Endothelial cell (in vitro differentiated cells): ENCODE measurements around the gene ZNF765. TPM values are rescaled to one million over a fixed set of nuclear protein-coding genes. Genes with fewer than 3 reads are reported as not detected.

Experiments used
- DNase-seq: peaks from one replicate; pipeline ENCODE4 v3.0.0; 2021; ENCODE audit warnings: low spot score
- H3K27ac Mint-ChIP-seq: one replicate; pipeline ENCODE4 v1.8.0; 2021; ENCODE audit warnings: mixed read lengths, inconsistent platforms; ENCODE audit not compliant: unreplicated experiment
- H3K27me3 Mint-ChIP-seq: one replicate; pipeline ENCODE4 v1.8.0; 2021; ENCODE audit warnings: mild to moderate bottlenecking, moderate library complexity, mixed read lengths, inconsistent platforms; ENCODE audit not compliant: unreplicated experiment
- H3K36me3 Mint-ChIP-seq: one replicate; pipeline ENCODE4 v1.8.0; 2021; ENCODE audit warnings: mild to moderate bottlenecking, low read depth, mixed read lengths, inconsistent platforms; ENCODE audit not compliant: unreplicated experiment
- H3K4me1 Mint-ChIP-seq: one replicate; pipeline ENCODE4 v1.8.0; 2021; ENCODE audit warnings: mild to moderate bottlenecking, mixed read lengths, inconsistent platforms; ENCODE audit not compliant: unreplicated experiment
- H3K4me3 Mint-ChIP-seq: one replicate; pipeline ENCODE4 v1.8.0; 2021; ENCODE audit warnings: mild to moderate bottlenecking, mixed read lengths, inconsistent platforms; ENCODE audit not compliant: unreplicated experiment
- H3K9me3 Mint-ChIP-seq: one replicate; pipeline ENCODE4 v1.8.0; 2021; ENCODE audit warnings: mixed read lengths, inconsistent platforms; ENCODE audit not compliant: unreplicated experiment
- CTCF ChIP-seq: fragments of 200-600 bp; sonication (generic); IDR thresholded peaks from one replicate; pipeline ENCODE4 v1.5.0; 2021; ENCODE audit warnings: antibody characterized with exemption; ENCODE audit not compliant: unreplicated experiment
- total RNA-seq: library from RNA; stranded (reverse); fragmentation: NEBNext Ultra II Directional; extraction: Animal tissue kit (Norgen Biotek cat#: 25700); gene quantifications from one replicate; pipeline ENCODE4 v1.2.1, GENCODE V29; 2021; ENCODE audit not compliant: unreplicated experiment

ZNF765 gene
- total RNA-seq, 1 donor from 2014 or later, result 17.8 TPM

DNA sequence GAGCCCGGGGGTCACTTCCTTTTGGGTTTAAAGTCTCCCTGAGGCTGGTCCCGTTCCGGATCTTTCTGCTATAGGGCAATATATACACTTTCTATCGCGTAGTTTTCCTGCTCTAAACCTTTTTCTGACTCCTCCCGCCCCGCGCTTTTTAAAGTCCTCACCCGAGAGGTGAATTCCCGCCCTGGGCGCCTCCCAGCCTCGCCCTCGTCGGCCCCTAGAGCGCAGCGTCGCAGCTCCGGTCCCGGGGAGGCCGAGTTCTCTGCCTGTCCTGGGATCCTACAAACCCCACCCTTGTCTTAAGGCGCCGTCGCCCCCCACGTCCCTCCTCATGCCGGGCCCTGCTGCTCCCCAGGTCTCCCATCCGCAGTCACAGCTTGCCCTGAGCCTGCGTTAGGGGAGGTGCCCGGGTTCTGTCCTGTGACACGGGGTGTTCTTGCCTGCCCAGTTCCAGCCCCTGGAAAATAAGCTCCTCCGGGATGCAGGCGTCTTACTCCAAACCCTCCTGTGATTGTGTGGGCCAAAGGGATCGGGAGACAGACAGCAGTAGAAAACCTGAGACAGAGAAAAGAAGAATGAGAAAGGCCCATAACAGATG, 29.0 kb upstream of the ZNF765 start:
- Mint-ChIP-seq H3K4me3 (peak overlapping the region; percentile 92), H3K27me3 (peaks cover 5% of the 10 kb centered on the region), H3K36me3 (no peaks in the 10 kb centered on the region), H3K4me1 (peaks cover 7% of the 10 kb centered on the region), H3K9me3 (no peaks in the 10 kb centered on the region), H3K27ac (no peak overlapping the region)
- peak; percentile 27 for DNase-seq
- TF ChIP-seq CTCF, result no peak

DNA sequence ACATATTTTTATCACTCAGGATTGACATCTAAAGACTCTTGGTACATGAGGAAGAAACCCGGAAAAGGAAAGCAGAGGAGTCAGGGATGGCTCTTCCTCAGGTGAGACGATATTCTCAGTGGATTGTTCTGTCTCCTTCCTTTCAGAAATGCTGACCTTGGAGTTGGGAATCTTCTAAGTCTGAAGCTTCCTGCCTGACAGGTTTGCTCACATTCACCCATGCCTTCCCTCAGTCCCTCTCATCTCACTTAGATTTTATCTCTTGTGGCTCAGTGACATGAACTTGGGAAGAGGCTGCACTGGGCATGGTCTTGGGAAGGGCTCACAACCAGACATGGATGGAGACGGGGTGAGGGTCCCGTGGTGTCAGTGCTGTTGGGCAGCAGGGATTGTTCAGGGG, 22.8 kb upstream of the ZNF765 start:
- Mint-ChIP-seq H3K4me1 (peaks cover 7% of the 10 kb centered on the region), H3K9me3 (no peaks in the 10 kb centered on the region), H3K27ac (no peak overlapping the region), H3K4me3 (no peak overlapping the region), H3K27me3 (peaks cover 3% of the 10 kb centered on the region), H3K36me3 (peaks cover 8% of the 10 kb centered on the region)
- no peak for DNase-seq
- TF ChIP-seq CTCF, result no peak

GRCh38 chr19:53374288-53374687, 20.7 kb upstream of the ZNF765 start:
- Mint-ChIP-seq H3K9me3 (no peaks in the 10 kb centered on the region), H3K36me3 (peaks cover 15% of the 10 kb centered on the region), H3K27me3 (peaks cover 3% of the 10 kb centered on the region), H3K4me3 (peak overlapping the region; percentile 24), H3K27ac (peak overlapping the region; percentile 58), H3K4me1 (peaks cover 7% of the 10 kb centered on the region)
- TF ChIP-seq CTCF, result no peak
- no peak for DNase-seq

DNA sequence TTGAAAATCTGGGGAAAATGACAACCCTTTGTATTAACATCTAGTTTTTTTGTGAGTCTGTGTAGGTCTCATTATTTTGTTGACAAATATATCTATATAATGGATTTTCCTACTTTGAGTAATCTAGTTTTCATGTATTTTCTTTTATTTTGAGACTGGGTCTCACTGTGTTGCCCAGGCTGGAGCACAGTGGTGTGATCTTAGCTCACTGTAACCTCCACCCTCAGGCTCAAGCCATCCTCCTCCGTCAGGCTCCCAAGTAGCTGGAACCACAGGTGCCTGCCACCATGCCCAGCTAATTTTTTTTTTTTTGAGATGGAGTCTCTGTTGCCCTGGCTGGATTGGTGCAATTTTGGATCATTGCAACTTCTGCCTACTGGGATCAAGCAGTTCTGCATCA, 20.2 kb upstream of the ZNF765 start:
- Mint-ChIP-seq H3K27me3 (peaks cover 3% of the 10 kb centered on the region), H3K4me1 (peaks cover 7% of the 10 kb centered on the region), H3K27ac (no peak overlapping the region), H3K9me3 (no peaks in the 10 kb centered on the region), H3K4me3 (no peak overlapping the region), H3K36me3 (peaks cover 18% of the 10 kb centered on the region)
- TF ChIP-seq CTCF, result no peak
- DNase-seq, result no peak

DNA sequence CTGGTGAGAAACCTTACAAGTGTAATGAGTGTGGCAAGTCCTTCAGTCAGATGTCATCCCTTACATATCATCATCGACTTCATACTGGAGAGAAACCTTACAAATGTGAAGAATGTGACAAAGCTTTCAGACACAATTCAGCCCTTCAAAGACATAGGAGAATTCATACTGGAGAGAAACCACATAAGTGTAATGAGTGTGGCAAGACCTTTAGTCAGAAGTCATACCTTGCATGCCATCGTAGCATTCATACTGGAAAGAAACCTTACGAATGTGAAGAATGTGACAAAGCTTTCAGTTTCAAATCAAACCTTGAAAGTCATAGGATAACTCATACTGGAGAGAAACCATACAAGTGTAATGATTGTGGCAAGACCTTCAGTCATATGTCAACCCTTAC, 13.6 kb upstream of the ZNF765 start:
- TF ChIP-seq CTCF, result no peak
- peaks cover 66% of the 10 kb centered on the region for H3K36me3 Mint-ChIP-seq
- H3K27me3 Mint-ChIP-seq, result no peaks in the 10 kb centered on the region
- peaks cover 21% of the 10 kb centered on the region for H3K9me3 Mint-ChIP-seq
- peak overlapping the region; percentile 65 for H3K4me3 Mint-ChIP-seq
- no peak overlapping the region for H3K27ac Mint-ChIP-seq
- no peak for DNase-seq
- H3K4me1 Mint-ChIP-seq, result no peaks in the 10 kb centered on the region
